WTC11 (cell line): Measurements from ENCODE around the gene NTSR1. TPM values are rescaled to one million over a fixed set of nuclear protein-coding genes. Genes with fewer than 3 reads are reported as not detected.
A peak's percentile ranks its signal among the peaks of the same experiment; 100 is the strongest.

Source experiments
- ATAC-seq: fragments of 200-7000 bp; cut with Tn5 transposase; 2 replicates; pipeline ENCODE4 v1.10.0; 2021; ENCODE audit warnings: mild to moderate bottlenecking, moderate library complexity
- CTCF ChIA-PET: fragments of 300-600 bp; sonication (Branson Sonifier 250); formaldehyde crosslinking; loops from one replicate; lab custom pipeline; 2021; ENCODE audit warnings: antibody characterized with exemption; lab: Charles Lee
- POLR2A ChIA-PET: fragments of 350-600 bp; sonication (Branson Sonifier 250); formaldehyde crosslinking; loops from one replicate; lab custom pipeline; 2021; ENCODE audit warnings: antibody characterized with exemption; lab: Charles Lee
- DNase-seq: peaks from one replicate; pipeline ENCODE4 v3.0.0; 2021; ENCODE audit warnings: low spot score
- H3K27ac Mint-ChIP-seq: 2 replicates; pipeline ENCODE4 v1.8.0; 2021; ENCODE audit warnings: mixed read lengths
- H3K27me3 Mint-ChIP-seq: 2 replicates; pipeline ENCODE4 v1.8.0; 2021; ENCODE audit warnings: low read depth, mild to moderate bottlenecking, moderate library complexity, mixed read lengths
- H3K36me3 Mint-ChIP-seq: 2 replicates; pipeline ENCODE4 v1.8.0; 2021; ENCODE audit warnings: mixed read lengths
- H3K4me1 Mint-ChIP-seq: 2 replicates; pipeline ENCODE4 v1.8.0; 2022; ENCODE audit warnings: mixed read lengths
- H3K4me3 Mint-ChIP-seq: 2 replicates; pipeline ENCODE4 v1.8.0; 2021; ENCODE audit warnings: mild to moderate bottlenecking, moderate library complexity, mixed read lengths
- H3K9me3 Mint-ChIP-seq: 2 replicates; pipeline ENCODE4 v1.8.0; 2021; ENCODE audit warnings: mixed read lengths
- AFF4 ChIP-seq: sonication (generic); formaldehyde crosslinking; IDR thresholded peaks from 2 replicates; pipeline ENCODE4 v1.8.1; 2023; ENCODE audit warnings: mild to moderate bottlenecking, missing genetic modification reagents, borderline replicate concordance
- ATF1 ChIP-seq: sonication (generic); formaldehyde crosslinking; IDR thresholded peaks from 2 replicates; pipeline ENCODE4 v1.8.1; 2023; ENCODE audit warnings: mild to moderate bottlenecking, moderate library complexity, missing genetic modification reagents
- CBFB ChIP-seq: sonication (generic); formaldehyde crosslinking; IDR thresholded peaks from 2 replicates; pipeline ENCODE4 v1.8.1; 2022; ENCODE audit warnings: mild to moderate bottlenecking, low read depth, missing genetic modification reagents
- E2F5 ChIP-seq: sonication (generic); formaldehyde crosslinking; IDR thresholded peaks from 2 replicates; pipeline ENCODE4 v1.8.1; 2022; ENCODE audit warnings: mild to moderate bottlenecking, moderate library complexity, missing genetic modification reagents
- FOXJ3 ChIP-seq: sonication (generic); formaldehyde crosslinking; IDR thresholded peaks from 2 replicates; pipeline ENCODE4 v1.9.0; 2021; ENCODE audit warnings: missing genetic modification reagents, mild to moderate bottlenecking, borderline replicate concordance
- FOXP4 ChIP-seq: sonication (generic); formaldehyde crosslinking; IDR thresholded peaks from 2 replicates; pipeline ENCODE4 v1.8.0; 2022; ENCODE audit warnings: mild to moderate bottlenecking, missing genetic modification reagents
- ZNF219 ChIP-seq: sonication (generic); formaldehyde crosslinking; IDR thresholded peaks from 2 replicates; pipeline ENCODE4 v1.8.0; 2023; ENCODE audit warnings: missing genetic modification reagents, mild to moderate bottlenecking, borderline replicate concordance
- ZNF263 ChIP-seq: sonication (generic); formaldehyde crosslinking; IDR thresholded peaks from 2 replicates; pipeline ENCODE4 v1.8.1; 2022; ENCODE audit warnings: low read depth, mild to moderate bottlenecking, moderate library complexity, missing genetic modification reagents
- ZNF416 ChIP-seq: fragments of 250-450 bp; sonication (Bioruptor Pico); IDR thresholded peaks from 2 replicates; pipeline ENCODE4 v1.9.0; 2021; ENCODE audit warnings: mild to moderate bottlenecking, inconsistent platforms
- total RNA-seq: library from RNA; stranded (reverse); gene quantifications from 3 replicates; pipeline ENCODE4 v1.2.3, GENCODE V29; 2021
- TF ChIP-seq, protein P1 (sequence below): sonication (generic); formaldehyde crosslinking; IDR thresholded peaks from 2 replicates; pipeline ENCODE4 v1.8.0; 2023; ENCODE audit warnings: missing genetic modification reagents
- TF ChIP-seq, protein P2 (sequence below): sonication (generic); formaldehyde crosslinking; IDR thresholded peaks from 2 replicates; pipeline ENCODE4 v1.8.0; 2023; ENCODE audit warnings: mild to moderate bottlenecking, missing genetic modification reagents
- TF ChIP-seq, protein P3 (sequence below): fragments of 200-600 bp; IDR thresholded peaks from 2 replicates; pipeline ENCODE4 v1.8.0; 2022; ENCODE audit warnings: antibody characterized with exemption
- TF ChIP-seq, protein P4 (sequence below): sonication (generic); formaldehyde crosslinking; IDR thresholded peaks from 2 replicates; pipeline ENCODE4 v1.8.0; 2023; ENCODE audit warnings: missing genetic modification reagents, mild to moderate bottlenecking, borderline replicate concordance

Gene NTSR1
- total RNA-seq, 1 experiment from 2014 or later = 0.63 TPM

DNA sequence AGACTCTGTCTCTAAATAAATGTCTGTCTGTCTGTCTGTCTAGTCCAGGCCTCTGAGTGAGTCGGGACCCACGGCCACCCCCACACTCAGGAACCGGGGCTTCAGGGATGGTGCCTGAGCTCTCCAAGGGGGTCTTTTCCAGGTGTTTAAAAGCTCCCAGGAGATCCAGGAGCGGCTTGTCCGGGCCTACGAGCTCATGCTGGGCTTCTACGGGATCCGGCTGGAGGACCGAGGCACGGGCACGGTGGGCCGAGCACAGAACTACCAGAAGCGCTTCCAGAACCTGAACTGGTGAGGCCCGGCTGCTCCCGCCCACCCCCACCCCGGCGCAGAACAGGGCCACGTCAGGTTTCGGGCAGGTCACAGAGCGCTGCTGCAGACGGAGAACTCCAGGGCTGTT lies 102.7 kb downstream of the NTSR1 start (continued):
- TF ChIP-seq FOXP4 (CRISPR knock-in tag) (no peak), FOXJ3 (no peak), CBFB (CRISPR knock-in tag) (no peak), E2F5 (CRISPR knock-in tag) (no peak)
- TF ChIP-seq, protein P1, sequence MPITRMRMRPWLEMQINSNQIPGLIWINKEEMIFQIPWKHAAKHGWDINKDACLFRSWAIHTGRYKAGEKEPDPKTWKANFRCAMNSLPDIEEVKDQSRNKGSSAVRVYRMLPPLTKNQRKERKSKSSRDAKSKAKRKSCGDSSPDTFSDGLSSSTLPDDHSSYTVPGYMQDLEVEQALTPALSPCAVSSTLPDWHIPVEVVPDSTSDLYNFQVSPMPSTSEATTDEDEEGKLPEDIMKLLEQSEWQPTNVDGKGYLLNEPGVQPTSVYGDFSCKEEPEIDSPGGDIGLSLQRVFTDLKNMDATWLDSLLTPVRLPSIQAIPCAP (CRISPR knock-in tag) = no peak
- TF ChIP-seq, all 79 proteins: peak for 0

- DNase-seq (no peak), ATAC-seq (no peak)
- Mint-ChIP-seq H3K4me1 (peaks cover 11% of the 10 kb centered on the region), H3K27ac (peak overlapping the region; percentile 86; the same call in 1 of the 2 replicates), H3K4me3 (no peak overlapping the region), H3K36me3 (peaks cover 3% of the 10 kb centered on the region; the same call in 1 of the 2 replicates), H3K9me3 (no peaks in the 10 kb centered on the region), H3K27me3 (no peaks in the 10 kb centered on the region; the same call in 1 of the 2 replicates)
- CTCF ChIA-PET = interaction anchor here (1.2 kb wide), 1 partner anchor 11 kb away, joined by 5 read pairs; no protein-coding TSS in a partner anchor
- POLR2A ChIA-PET = no interaction called here
- TF ChIP-seq ZNF416 (CRISPR knock-in tag) (no peak), ZNF263 (CRISPR knock-in tag) (no peak), ATF1 (CRISPR knock-in tag) (no peak), AFF4 (CRISPR knock-in tag) (no peak), ZNF219 (CRISPR knock-in tag) (no peak)
- TF ChIP-seq, protein P2, sequence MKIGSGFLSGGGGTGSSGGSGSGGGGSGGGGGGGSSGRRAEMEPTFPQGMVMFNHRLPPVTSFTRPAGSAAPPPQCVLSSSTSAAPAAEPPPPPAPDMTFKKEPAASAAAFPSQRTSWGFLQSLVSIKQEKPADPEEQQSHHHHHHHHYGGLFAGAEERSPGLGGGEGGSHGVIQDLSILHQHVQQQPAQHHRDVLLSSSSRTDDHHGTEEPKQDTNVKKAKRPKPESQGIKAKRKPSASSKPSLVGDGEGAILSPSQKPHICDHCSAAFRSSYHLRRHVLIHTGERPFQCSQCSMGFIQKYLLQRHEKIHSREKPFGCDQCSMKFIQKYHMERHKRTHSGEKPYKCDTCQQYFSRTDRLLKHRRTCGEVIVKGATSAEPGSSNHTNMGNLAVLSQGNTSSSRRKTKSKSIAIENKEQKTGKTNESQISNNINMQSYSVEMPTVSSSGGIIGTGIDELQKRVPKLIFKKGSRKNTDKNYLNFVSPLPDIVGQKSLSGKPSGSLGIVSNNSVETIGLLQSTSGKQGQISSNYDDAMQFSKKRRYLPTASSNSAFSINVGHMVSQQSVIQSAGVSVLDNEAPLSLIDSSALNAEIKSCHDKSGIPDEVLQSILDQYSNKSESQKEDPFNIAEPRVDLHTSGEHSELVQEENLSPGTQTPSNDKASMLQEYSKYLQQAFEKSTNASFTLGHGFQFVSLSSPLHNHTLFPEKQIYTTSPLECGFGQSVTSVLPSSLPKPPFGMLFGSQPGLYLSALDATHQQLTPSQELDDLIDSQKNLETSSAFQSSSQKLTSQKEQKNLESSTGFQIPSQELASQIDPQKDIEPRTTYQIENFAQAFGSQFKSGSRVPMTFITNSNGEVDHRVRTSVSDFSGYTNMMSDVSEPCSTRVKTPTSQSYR (CRISPR knock-in tag) = no peak
- TF ChIP-seq, protein P3, sequence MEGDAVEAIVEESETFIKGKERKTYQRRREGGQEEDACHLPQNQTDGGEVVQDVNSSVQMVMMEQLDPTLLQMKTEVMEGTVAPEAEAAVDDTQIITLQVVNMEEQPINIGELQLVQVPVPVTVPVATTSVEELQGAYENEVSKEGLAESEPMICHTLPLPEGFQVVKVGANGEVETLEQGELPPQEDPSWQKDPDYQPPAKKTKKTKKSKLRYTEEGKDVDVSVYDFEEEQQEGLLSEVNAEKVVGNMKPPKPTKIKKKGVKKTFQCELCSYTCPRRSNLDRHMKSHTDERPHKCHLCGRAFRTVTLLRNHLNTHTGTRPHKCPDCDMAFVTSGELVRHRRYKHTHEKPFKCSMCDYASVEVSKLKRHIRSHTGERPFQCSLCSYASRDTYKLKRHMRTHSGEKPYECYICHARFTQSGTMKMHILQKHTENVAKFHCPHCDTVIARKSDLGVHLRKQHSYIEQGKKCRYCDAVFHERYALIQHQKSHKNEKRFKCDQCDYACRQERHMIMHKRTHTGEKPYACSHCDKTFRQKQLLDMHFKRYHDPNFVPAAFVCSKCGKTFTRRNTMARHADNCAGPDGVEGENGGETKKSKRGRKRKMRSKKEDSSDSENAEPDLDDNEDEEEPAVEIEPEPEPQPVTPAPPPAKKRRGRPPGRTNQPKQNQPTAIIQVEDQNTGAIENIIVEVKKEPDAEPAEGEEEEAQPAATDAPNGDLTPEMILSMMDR = no peak
- TF ChIP-seq, protein P4, sequence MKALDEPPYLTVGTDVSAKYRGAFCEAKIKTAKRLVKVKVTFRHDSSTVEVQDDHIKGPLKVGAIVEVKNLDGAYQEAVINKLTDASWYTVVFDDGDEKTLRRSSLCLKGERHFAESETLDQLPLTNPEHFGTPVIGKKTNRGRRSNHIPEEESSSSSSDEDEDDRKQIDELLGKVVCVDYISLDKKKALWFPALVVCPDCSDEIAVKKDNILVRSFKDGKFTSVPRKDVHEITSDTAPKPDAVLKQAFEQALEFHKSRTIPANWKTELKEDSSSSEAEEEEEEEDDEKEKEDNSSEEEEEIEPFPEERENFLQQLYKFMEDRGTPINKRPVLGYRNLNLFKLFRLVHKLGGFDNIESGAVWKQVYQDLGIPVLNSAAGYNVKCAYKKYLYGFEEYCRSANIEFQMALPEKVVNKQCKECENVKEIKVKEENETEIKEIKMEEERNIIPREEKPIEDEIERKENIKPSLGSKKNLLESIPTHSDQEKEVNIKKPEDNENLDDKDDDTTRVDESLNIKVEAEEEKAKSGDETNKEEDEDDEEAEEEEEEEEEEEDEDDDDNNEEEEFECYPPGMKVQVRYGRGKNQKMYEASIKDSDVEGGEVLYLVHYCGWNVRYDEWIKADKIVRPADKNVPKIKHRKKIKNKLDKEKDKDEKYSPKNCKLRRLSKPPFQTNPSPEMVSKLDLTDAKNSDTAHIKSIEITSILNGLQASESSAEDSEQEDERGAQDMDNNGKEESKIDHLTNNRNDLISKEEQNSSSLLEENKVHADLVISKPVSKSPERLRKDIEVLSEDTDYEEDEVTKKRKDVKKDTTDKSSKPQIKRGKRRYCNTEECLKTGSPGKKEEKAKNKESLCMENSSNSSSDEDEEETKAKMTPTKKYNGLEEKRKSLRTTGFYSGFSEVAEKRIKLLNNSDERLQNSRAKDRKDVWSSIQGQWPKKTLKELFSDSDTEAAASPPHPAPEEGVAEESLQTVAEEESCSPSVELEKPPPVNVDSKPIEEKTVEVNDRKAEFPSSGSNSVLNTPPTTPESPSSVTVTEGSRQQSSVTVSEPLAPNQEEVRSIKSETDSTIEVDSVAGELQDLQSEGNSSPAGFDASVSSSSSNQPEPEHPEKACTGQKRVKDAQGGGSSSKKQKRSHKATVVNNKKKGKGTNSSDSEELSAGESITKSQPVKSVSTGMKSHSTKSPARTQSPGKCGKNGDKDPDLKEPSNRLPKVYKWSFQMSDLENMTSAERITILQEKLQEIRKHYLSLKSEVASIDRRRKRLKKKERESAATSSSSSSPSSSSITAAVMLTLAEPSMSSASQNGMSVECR (CRISPR knock-in tag) = no peak
Observed at GRCh38 chr20:62811720-62812119, 103.1 kb downstream of the NTSR1 start.
